HCT116 (cell line): Measurements from ENCODE around the gene ERBIN. TPM values are rescaled to one million over a fixed set of nuclear protein-coding genes. Genes with fewer than 3 reads are reported as not detected.

Source experiments
- ATAC-seq: fragments of 200-7000 bp; cut with Tn5 transposase; 2 replicates; pipeline ENCODE4 v1.9.1; 2020; ENCODE audit warnings: mild to moderate bottlenecking, moderate library complexity
- BruUV-seq: library from RNA; stranded (reverse); fragments of 400-500 nt; replicated peaks from 2 replicates; lab custom pipeline; 2021; lab: Mats Ljungman, UMichigan
- CTCF ChIA-PET: fragments of 300-600 bp; sonication (Branson Sonifier 250); formaldehyde crosslinking; loops from one replicate; lab custom pipeline; 2021; ENCODE audit warnings: antibody characterized with exemption; lab: Charles Lee
- POLR2A ChIA-PET: fragments of 300-600, 350-600 bp; sonication (Branson Sonifier 250); formaldehyde crosslinking; loops from one replicate; lab custom pipeline; 2021; ENCODE audit warnings: antibody characterized with exemption; lab: Charles Lee
- RAD21 ChIA-PET, 2 experiments: fragments of 300-600 bp; sonication (Branson Sonifier 250); formaldehyde crosslinking; loops; one replicate each; lab custom pipeline; 2023; ENCODE audit warnings: low total read pairs in 2 of 2; ENCODE audit not compliant: uncharacterized antibody in 2 of 2, unreplicated experiment in 2 of 2, low non-redundant PET in 1 of 2; lab: Charles Lee
- DNase-seq: peaks from one replicate; pipeline ENCODE4 v3.0.0-alpha.2; 2010; ENCODE audit warnings: low read depth, low spot score
- H2AFZ ChIP-seq: fragments of 200-600 bp; shearing (Covaris generic), sonication (generic); 2 replicates; pipeline ENCODE4 v1.6.1; 2017; ENCODE audit warnings: low read depth, mixed run types, mixed read lengths, antibody characterized with exemption, low read length; ENCODE audit not compliant: poor library complexity, severe bottlenecking
- H3K27ac ChIP-seq: 2 replicates; pipeline ENCODE4 v1.5.1; 2012; ENCODE audit warnings: low read depth, low read length
- H3K27me3 ChIP-seq: fragments of 200-600 bp; sonication (generic); 2 replicates; pipeline ENCODE4 v1.6.1; 2016; ENCODE audit warnings: mixed run types, low read length, mixed read lengths; ENCODE audit not compliant: insufficient read depth
- H3K36me3 ChIP-seq, 2 experiments: fragments of 200-500 bp in 1 of 2; fragments of 200-600 bp in 1 of 2; sonication (Bioruptor generic) in 1 of 2; sonication (generic) in 1 of 2; 2 replicates each; pipeline versions ENCODE4 v1.5.1 to v1.6.1; 2014 to 2016; ENCODE audit warnings: low read length in 2 of 2, inconsistent platforms in 1 of 2, mixed read lengths in 1 of 2, mixed run types in 1 of 2; ENCODE audit not compliant: insufficient read depth in 2 of 2, control insufficient read depth in 1 of 2
- H3K4me1 ChIP-seq, 2 experiments: fragments of 200-600 bp in 1 of 2; sonication (generic) in 1 of 2; 2 replicates each; pipeline versions ENCODE4 v1.5.1 to v1.6.1; 2012 to 2017; ENCODE audit warnings: low read length in 2 of 2, inconsistent platforms in 1 of 2, mild to moderate bottlenecking in 1 of 2, mixed read lengths in 1 of 2, mixed run types in 1 of 2, moderate library complexity in 1 of 2; ENCODE audit not compliant: insufficient read depth in 2 of 2, control insufficient read depth in 1 of 2
- H3K4me2 ChIP-seq: fragments of 200-600 bp; sonication (generic); 2 replicates; pipeline ENCODE4 v1.6.1; 2017; ENCODE audit warnings: mixed run types, low read length, mixed read lengths
- H3K4me3 ChIP-seq, 2 experiments: fragments of 200-600 bp in 1 of 2; sonication (generic) in 1 of 2; replicated peaks in 1 of 2; 2 replicates each; pipeline ENCODE4 v1.5.1; 2011 to 2016; ENCODE audit warnings: low read length in 2 of 2, control low read depth in 1 of 2, low read depth in 1 of 2, mild to moderate bottlenecking in 1 of 2, mixed read lengths in 1 of 2, mixed run types in 1 of 2
- H3K79me2 ChIP-seq: fragments of 200-600 bp; sonication (generic); 2 replicates; pipeline ENCODE4 v1.6.1; 2017; ENCODE audit warnings: mild to moderate bottlenecking, mixed run types, low read length, moderate library complexity, mixed read lengths; ENCODE audit not compliant: insufficient read depth
- H3K9ac ChIP-seq: fragments of 200-600 bp; sonication (generic); 2 replicates; pipeline ENCODE4 v1.6.1; 2016; ENCODE audit warnings: low read length, mixed read lengths
- H3K9me2 ChIP-seq: fragments of 200-600 bp; sonication (generic), shearing (Covaris generic); 2 replicates; pipeline ENCODE4 v1.6.1; 2017; ENCODE audit warnings: mixed run types, mild to moderate bottlenecking, moderate library complexity; ENCODE audit not compliant: insufficient read depth
- H3K9me3 ChIP-seq, 2 experiments: fragments of 200-500 bp in 1 of 2; fragments of 200-600 bp in 1 of 2; sonication (Bioruptor generic) in 1 of 2; sonication (generic) in 1 of 2; 2 replicates each; pipeline ENCODE4 v1.6.1; 2014 to 2017; ENCODE audit warnings: low read length in 2 of 2, mixed read lengths in 2 of 2, inconsistent platforms in 1 of 2, low read depth in 1 of 2, mild to moderate bottlenecking in 1 of 2, mixed run types in 1 of 2, moderate library complexity in 1 of 2; ENCODE audit not compliant: control insufficient read depth in 1 of 2, insufficient read depth in 1 of 2
- H4K20me1 ChIP-seq: fragments of 200-600 bp; sonication (generic), shearing (Covaris generic); 2 replicates; pipeline ENCODE4 v1.6.1; 2017; ENCODE audit warnings: mixed run types, mild to moderate bottlenecking, moderate library complexity; ENCODE audit not compliant: insufficient read depth
- CBX3 ChIP-seq: IDR thresholded peaks from 2 replicates; pipeline ENCODE4 v1.6.1; 2012; ENCODE audit warnings: low read depth
- CEBPB ChIP-seq: IDR thresholded peaks from 2 replicates; pipeline ENCODE4 v1.6.1; 2012; ENCODE audit warnings: low read depth
- EGR1 ChIP-seq: IDR thresholded peaks from 2 replicates; pipeline ENCODE4 v1.6.1; 2012; ENCODE audit warnings: low read depth
- ELF1 ChIP-seq: IDR thresholded peaks from 2 replicates; pipeline ENCODE4 v1.6.1; 2012; ENCODE audit warnings: low read depth, borderline replicate concordance
- EZH2 ChIP-seq: fragments of 200-600 bp; sonication (generic); IDR thresholded peaks from 2 replicates; pipeline ENCODE4 v1.6.1; 2017; ENCODE audit warnings: antibody characterized with exemption, mixed run types
- EZH2phosphoT487 ChIP-seq: fragments of 200-600 bp; IDR thresholded peaks from 2 replicates; pipeline ENCODE4 v1.6.1; 2018; ENCODE audit warnings: antibody characterized with exemption, borderline replicate concordance
- FOSL1 ChIP-seq: IDR thresholded peaks from 2 replicates; pipeline ENCODE4 v1.6.1; 2012; ENCODE audit warnings: low read depth
- JUND ChIP-seq: IDR thresholded peaks from 2 replicates; pipeline ENCODE4 v1.6.1; 2012
- POLR2A ChIP-seq: IDR thresholded peaks from 2 replicates; pipeline ENCODE4 v1.7.0; 2011; ENCODE audit warnings: borderline replicate concordance; ENCODE audit not compliant: insufficient read depth, insufficient read length; ENCODE audit errors: extremely low read depth
- SIN3A ChIP-seq: IDR thresholded peaks from 2 replicates; pipeline ENCODE4 v1.6.1; 2012; ENCODE audit warnings: low read depth
- SRF ChIP-seq: IDR thresholded peaks from 2 replicates; pipeline ENCODE4 v1.6.1; 2012; ENCODE audit warnings: low read depth
- YY1 ChIP-seq: IDR thresholded peaks from 2 replicates; pipeline ENCODE4 v1.6.1; 2011; ENCODE audit warnings: low read length, low read depth, moderate library complexity, mild to moderate bottlenecking; ENCODE audit not compliant: insufficient replicate concordance; ENCODE audit errors: extremely low read depth
- ZFX ChIP-seq: fragments of 450-650 bp; IDR thresholded peaks from 2 replicates; pipeline ENCODE4 v1.6.1; 2017
- intact Hi-C: fragments of 100-400 bp; cut with micrococcal nuclease; formaldehyde crosslinking; loops from 2 replicates; pipeline ENCODE4 v1.10.0; 2022
- total RNA-seq: library from RNA; stranded (reverse); gene quantifications from one replicate; pipeline ENCODE4 v1.2.1, GENCODE V29; 2021; ENCODE audit not compliant: unreplicated experiment
- TF ChIP-seq, protein P1 (sequence below): IDR thresholded peaks from 2 replicates; pipeline ENCODE4 v1.6.1; 2012
- TF ChIP-seq, protein P2 (sequence below): IDR thresholded peaks from 2 replicates; pipeline ENCODE4 v1.6.1; 2012
- TF ChIP-seq, protein P3 (sequence below), 3 experiments: fragments of 200-600 bp in 1 of 3; sonication (generic) in 1 of 3; IDR thresholded peaks in 2 of 3; conservative IDR thresholded peaks in 1 of 3; 2 replicates each; pipeline ENCODE4 v1.5.1; 2012 to 2017; ENCODE audit warnings: low read depth in 2 of 3, low read length in 2 of 3, antibody characterized with exemption in 1 of 3, borderline replicate concordance in 1 of 3, control low read depth in 1 of 3, mild to moderate bottlenecking in 1 of 3, mixed read lengths in 1 of 3, mixed run types in 1 of 3, moderate library complexity in 1 of 3; ENCODE audit not compliant: insufficient read depth in 1 of 3
- TF ChIP-seq, protein P4 (sequence below): IDR thresholded peaks from 2 replicates; pipeline ENCODE4 v1.6.1; 2012; ENCODE audit warnings: low read depth

ERBIN gene
- total RNA-seq, 1 experiment from 2014 or later = 57.4 TPM

DNA sequence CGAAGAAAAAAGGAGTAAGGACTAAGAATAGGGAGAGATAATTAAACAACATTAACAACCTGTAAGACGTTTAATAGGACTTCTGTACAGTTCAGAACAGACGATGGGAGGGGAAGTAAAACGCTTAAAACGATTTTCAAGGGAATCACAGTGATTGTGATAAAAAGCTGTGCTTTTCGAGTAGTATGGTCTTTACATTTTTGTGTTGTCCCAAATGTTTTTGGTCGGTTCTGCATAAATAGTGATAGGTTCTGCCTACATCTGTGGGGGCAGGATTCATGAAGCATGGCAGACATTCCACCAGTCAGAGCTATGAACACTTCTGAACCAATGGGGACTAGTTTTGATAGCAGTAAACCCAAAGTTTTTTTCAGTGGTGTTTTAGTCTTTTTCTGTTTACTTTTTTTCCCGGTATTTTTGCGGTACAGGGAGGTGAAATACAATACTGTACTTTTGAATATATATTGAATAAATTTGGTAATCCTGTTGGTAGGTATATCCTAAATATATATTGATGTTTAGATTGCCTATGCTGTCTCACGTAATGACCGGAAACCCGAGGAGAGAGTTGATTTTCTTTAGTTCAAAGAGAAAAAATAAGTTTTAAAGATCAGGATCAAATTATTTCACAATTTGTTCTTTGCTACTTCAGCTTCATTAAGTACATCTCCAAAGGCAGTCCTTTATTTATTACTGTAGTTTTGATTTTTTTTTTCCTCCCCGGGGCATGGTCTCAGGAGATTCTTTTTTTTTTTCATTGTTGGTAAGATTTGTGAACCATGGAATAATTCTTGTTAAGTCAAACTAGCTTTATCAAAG lies 1.3 kb downstream of the ERBIN start:
- Histone ChIP-seq H3K4me1 (peaks cover 20 to 65% of the 10 kb centered on the region in 2 experiments), H3K4me3 (peak overlapping the region; percentile 81 to 90), H3K27ac (peak overlapping the region; percentile 92; the same call in 1 of the 2 replicates), H2AFZ (no peak overlapping the region), H3K4me2 (peak overlapping the region; percentile 79), H3K79me2 (peaks cover 65% of the 10 kb centered on the region), H3K9ac (peak overlapping the region; percentile 87), H3K9me2 (no peaks in the 10 kb centered on the region), H3K36me3 (no peaks in the 10 kb centered on the region), H3K27me3 (no peaks in the 10 kb centered on the region), H4K20me1 (peaks cover 6% of the 10 kb centered on the region; the same call in 1 of the 2 replicates), H3K9me3 (no peaks in the 10 kb centered on the region)
- POLR2A ChIA-PET = no interaction called here
- DNase-seq (no peak), ATAC-seq (no peak)
- BruUV-seq = TSS peak; percentile 42
- CTCF ChIA-PET = no interaction called here
- RAD21 ChIA-PET = no interaction called here
- intact Hi-C loops = loop anchor here (2.0 to 5.0 kb wide), 3 partner anchors 185 to 217 kb away; partner anchors contain the start of genes NLN, SGTB and SREK1
- TF ChIP-seq CBX3 (no peak), SRF (no peak), EZH2 (no peak), CEBPB (no peak), EGR1 (no peak), POLR2A (no peak), FOSL1 (0 out of 2 replicates have a peak, but pooled peaks have one; percentile 10), SIN3A (peak; percentile 41; the same call in 1 of the 2 replicates), YY1 (no peak), JUND (no peak), ZFX (no peak), EZH2phosphoT487 (no peak), ELF1 (no peak)
- TF ChIP-seq, protein P1, sequence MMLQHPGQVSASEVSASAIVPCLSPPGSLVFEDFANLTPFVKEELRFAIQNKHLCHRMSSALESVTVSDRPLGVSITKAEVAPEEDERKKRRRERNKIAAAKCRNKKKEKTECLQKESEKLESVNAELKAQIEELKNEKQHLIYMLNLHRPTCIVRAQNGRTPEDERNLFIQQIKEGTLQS = no peak
- TF ChIP-seq, protein P2, sequence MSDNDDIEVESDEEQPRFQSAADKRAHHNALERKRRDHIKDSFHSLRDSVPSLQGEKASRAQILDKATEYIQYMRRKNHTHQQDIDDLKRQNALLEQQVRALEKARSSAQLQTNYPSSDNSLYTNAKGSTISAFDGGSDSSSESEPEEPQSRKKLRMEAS = no peak
- TF ChIP-seq, protein P3, sequence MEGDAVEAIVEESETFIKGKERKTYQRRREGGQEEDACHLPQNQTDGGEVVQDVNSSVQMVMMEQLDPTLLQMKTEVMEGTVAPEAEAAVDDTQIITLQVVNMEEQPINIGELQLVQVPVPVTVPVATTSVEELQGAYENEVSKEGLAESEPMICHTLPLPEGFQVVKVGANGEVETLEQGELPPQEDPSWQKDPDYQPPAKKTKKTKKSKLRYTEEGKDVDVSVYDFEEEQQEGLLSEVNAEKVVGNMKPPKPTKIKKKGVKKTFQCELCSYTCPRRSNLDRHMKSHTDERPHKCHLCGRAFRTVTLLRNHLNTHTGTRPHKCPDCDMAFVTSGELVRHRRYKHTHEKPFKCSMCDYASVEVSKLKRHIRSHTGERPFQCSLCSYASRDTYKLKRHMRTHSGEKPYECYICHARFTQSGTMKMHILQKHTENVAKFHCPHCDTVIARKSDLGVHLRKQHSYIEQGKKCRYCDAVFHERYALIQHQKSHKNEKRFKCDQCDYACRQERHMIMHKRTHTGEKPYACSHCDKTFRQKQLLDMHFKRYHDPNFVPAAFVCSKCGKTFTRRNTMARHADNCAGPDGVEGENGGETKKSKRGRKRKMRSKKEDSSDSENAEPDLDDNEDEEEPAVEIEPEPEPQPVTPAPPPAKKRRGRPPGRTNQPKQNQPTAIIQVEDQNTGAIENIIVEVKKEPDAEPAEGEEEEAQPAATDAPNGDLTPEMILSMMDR (IDR thresholded peaks at IDR 0.05 in 2 of 3, conservative IDR thresholded peaks at IDR 0.05 in 1 of 3; ENCODE audit: borderline replicate concordance in 1 of 3, insufficient read depth in 1 of 3, low read depth in 2 of 3, low read length in 2 of 3) = no peak
- TF ChIP-seq, protein P4, sequence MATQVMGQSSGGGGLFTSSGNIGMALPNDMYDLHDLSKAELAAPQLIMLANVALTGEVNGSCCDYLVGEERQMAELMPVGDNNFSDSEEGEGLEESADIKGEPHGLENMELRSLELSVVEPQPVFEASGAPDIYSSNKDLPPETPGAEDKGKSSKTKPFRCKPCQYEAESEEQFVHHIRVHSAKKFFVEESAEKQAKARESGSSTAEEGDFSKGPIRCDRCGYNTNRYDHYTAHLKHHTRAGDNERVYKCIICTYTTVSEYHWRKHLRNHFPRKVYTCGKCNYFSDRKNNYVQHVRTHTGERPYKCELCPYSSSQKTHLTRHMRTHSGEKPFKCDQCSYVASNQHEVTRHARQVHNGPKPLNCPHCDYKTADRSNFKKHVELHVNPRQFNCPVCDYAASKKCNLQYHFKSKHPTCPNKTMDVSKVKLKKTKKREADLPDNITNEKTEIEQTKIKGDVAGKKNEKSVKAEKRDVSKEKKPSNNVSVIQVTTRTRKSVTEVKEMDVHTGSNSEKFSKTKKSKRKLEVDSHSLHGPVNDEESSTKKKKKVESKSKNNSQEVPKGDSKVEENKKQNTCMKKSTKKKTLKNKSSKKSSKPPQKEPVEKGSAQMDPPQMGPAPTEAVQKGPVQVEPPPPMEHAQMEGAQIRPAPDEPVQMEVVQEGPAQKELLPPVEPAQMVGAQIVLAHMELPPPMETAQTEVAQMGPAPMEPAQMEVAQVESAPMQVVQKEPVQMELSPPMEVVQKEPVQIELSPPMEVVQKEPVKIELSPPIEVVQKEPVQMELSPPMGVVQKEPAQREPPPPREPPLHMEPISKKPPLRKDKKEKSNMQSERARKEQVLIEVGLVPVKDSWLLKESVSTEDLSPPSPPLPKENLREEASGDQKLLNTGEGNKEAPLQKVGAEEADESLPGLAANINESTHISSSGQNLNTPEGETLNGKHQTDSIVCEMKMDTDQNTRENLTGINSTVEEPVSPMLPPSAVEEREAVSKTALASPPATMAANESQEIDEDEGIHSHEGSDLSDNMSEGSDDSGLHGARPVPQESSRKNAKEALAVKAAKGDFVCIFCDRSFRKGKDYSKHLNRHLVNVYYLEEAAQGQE = no peak
